GM23338 (cell line): ENCODE data around the gene AMOTL1. TPM values are rescaled to one million over a fixed set of nuclear protein-coding genes. Genes with fewer than 3 reads are reported as not detected.
"Not testable (repeated sequence)": the region's sequence is repeated elsewhere in the genome, so short reads cannot be mapped to it uniquely, and the experiment has no call there.

Experiments used
- ATAC-seq: fragments of 200-7000 bp; cut with Tn5 transposase; 3 replicates; pipeline ENCODE4 v1.9.1; 2020
- DNase-seq: peaks from one replicate; pipeline ENCODE4 v3.0.0-alpha.2; 2015; ENCODE audit warnings: low spot score
- H2AFZ ChIP-seq: fragments of 200-600 bp; sonication (generic); 2 replicates; pipeline ENCODE4 v1.8.0; 2016; ENCODE audit warnings: antibody characterized with exemption, mild to moderate bottlenecking, moderate library complexity
- H3F3A ChIP-seq: fragments of 200-600 bp; sonication (generic); replicated peaks from 2 replicates; pipeline ENCODE4 v1.8.0; 2017; ENCODE audit warnings: antibody characterized with exemption, mixed run types, low read depth
- H3K27ac ChIP-seq: fragments of 200-600 bp; sonication (generic); 2 replicates; pipeline ENCODE4 v1.6.1; 2016; ENCODE audit warnings: low read depth
- H3K27me3 ChIP-seq: fragments of 200-600 bp; sonication (generic); 2 replicates; pipeline ENCODE4 v1.8.0; 2016; ENCODE audit warnings: mild to moderate bottlenecking, mixed run types, moderate library complexity; ENCODE audit not compliant: insufficient read depth
- H3K36me3 ChIP-seq: fragments of 200-600 bp; sonication (generic); 2 replicates; pipeline ENCODE4 v1.8.0; 2016; ENCODE audit warnings: mild to moderate bottlenecking; ENCODE audit not compliant: insufficient read depth
- H3K4me1 ChIP-seq: fragments of 200-600 bp; sonication (generic); 2 replicates; pipeline ENCODE4 v1.8.0; 2016; ENCODE audit warnings: mild to moderate bottlenecking, moderate library complexity; ENCODE audit not compliant: insufficient read depth
- H3K4me2 ChIP-seq: fragments of 200-600 bp; sonication (generic); 2 replicates; pipeline ENCODE4 v1.7.1; 2017; ENCODE audit warnings: mixed run types
- H3K4me3 ChIP-seq: fragments of 200-600 bp; sonication (generic); 2 replicates; pipeline ENCODE4 v1.6.1; 2016; ENCODE audit warnings: mixed run types
- H3K79me2 ChIP-seq: fragments of 200-600 bp; sonication (generic); replicated peaks from 2 replicates; pipeline ENCODE4 v1.8.0; 2017; ENCODE audit warnings: mild to moderate bottlenecking; ENCODE audit not compliant: insufficient read depth
- H3K9me2 ChIP-seq: fragments of 200-600 bp; sonication (generic); 2 replicates; pipeline ENCODE4 v1.8.0; 2017; ENCODE audit not compliant: insufficient read depth
- H4K20me1 ChIP-seq: fragments of 200-600 bp; sonication (generic); replicated peaks from 2 replicates; pipeline ENCODE4 v1.8.0; 2017; ENCODE audit warnings: mild to moderate bottlenecking; ENCODE audit not compliant: insufficient read depth
- H3K27ac Mint-ChIP-seq: 2 replicates; pipeline ENCODE4 v1.8.0; 2020; ENCODE audit warnings: inconsistent platforms, mild to moderate bottlenecking, moderate library complexity, mixed read lengths
- H3K27me3 Mint-ChIP-seq: 3 replicates; pipeline ENCODE4 v1.8.0; 2022; ENCODE audit warnings: low read depth, mild to moderate bottlenecking, moderate library complexity, mixed read lengths, inconsistent platforms; ENCODE audit not compliant: insufficient read depth, poor library complexity
- H3K36me3 Mint-ChIP-seq: 3 replicates; pipeline ENCODE4 v1.8.0; 2021; ENCODE audit warnings: low read depth, mild to moderate bottlenecking, inconsistent platforms, moderate library complexity, mixed read lengths
- H3K4me1 Mint-ChIP-seq: 3 replicates; pipeline ENCODE4 v1.8.0; 2020; ENCODE audit warnings: mild to moderate bottlenecking, inconsistent platforms, mixed read lengths
- H3K4me3 Mint-ChIP-seq: 3 replicates; pipeline ENCODE4 v1.8.0; 2021; ENCODE audit warnings: moderate library complexity, mild to moderate bottlenecking, inconsistent platforms, mixed read lengths
- H3K9me3 Mint-ChIP-seq: 3 replicates; pipeline ENCODE4 v1.8.0; 2020; ENCODE audit warnings: moderate library complexity, mild to moderate bottlenecking, inconsistent platforms, mixed read lengths
- CREB1 ChIP-seq: fragments of 250-450 bp; sonication (Bioruptor Pico); IDR thresholded peaks from 2 replicates; pipeline ENCODE4 v1.5.0; 2020; ENCODE audit warnings: low read depth, mild to moderate bottlenecking, moderate library complexity
- EZH2 ChIP-seq: fragments of 200-600 bp; sonication (generic); IDR thresholded peaks from one replicate; pipeline ENCODE4 v1.8.0; 2017; ENCODE audit warnings: antibody characterized with exemption, mild to moderate bottlenecking, low read depth; ENCODE audit not compliant: unreplicated experiment
- EZH2phosphoT487 ChIP-seq: fragments of 200-600 bp; sonication (generic); IDR thresholded peaks from one replicate; pipeline ENCODE4 v1.8.1; 2018; ENCODE audit warnings: antibody characterized with exemption; ENCODE audit not compliant: unreplicated experiment
- JUNB ChIP-seq: IDR thresholded peaks from one replicate; pipeline ENCODE4 v1.6.1; 2016; ENCODE audit warnings: antibody characterized with exemption; ENCODE audit not compliant: unreplicated experiment
- NANOG ChIP-seq: IDR thresholded peaks from 2 replicates; pipeline ENCODE4 v1.6.1; 2016; ENCODE audit warnings: antibody characterized with exemption, borderline replicate concordance
- POLR2AphosphoS5 ChIP-seq: IDR thresholded peaks from 2 replicates; pipeline ENCODE4 v1.6.1; 2016; ENCODE audit warnings: antibody characterized with exemption, low read depth
- STAT1 ChIP-seq: IDR thresholded peaks from one replicate; pipeline ENCODE4 v1.6.1; 2016; ENCODE audit warnings: antibody characterized with exemption; ENCODE audit not compliant: unreplicated experiment
- ZNF114 ChIP-seq: fragments of 250-450 bp; sonication (Bioruptor Pico); IDR thresholded peaks from 2 replicates; pipeline ENCODE4 v1.5.0; 2020; ENCODE audit warnings: mild to moderate bottlenecking, moderate library complexity
- ZNF331 ChIP-seq: fragments of 250-450 bp; sonication (Bioruptor Pico); IDR thresholded peaks from 2 replicates; pipeline ENCODE4 v1.5.0; 2020; ENCODE audit warnings: low read depth, mild to moderate bottlenecking, moderate library complexity
- polyA plus RNA-seq: library from polyadenylated mRNA; unstranded; fragments of >200 nt; fragmentation: Nextera tagmentation; extraction: Ambion mirVana; gene quantifications from 2 replicates; pipeline ENCODE4 v1.2.1, GENCODE V29; 2016
- total RNA-seq: library from RNA; depleted of rRNA; stranded (reverse); fragments of >200 nt; shearing (Covaris generic); gene quantifications from 2 replicates; pipeline ENCODE4 v1.2.3, GENCODE V29; 2014
- TF ChIP-seq, protein P1 (sequence below): IDR thresholded peaks from 2 replicates; pipeline ENCODE4 v1.6.1; 2016; ENCODE audit warnings: antibody characterized with exemption
- TF ChIP-seq, protein P2 (sequence below): fragments of 250-450 bp; sonication (Bioruptor Pico); IDR thresholded peaks from 2 replicates; pipeline ENCODE4 v1.5.0; 2020; ENCODE audit warnings: mild to moderate bottlenecking, moderate library complexity

Gene AMOTL1
- total and polyA plus RNA-seq, 2 experiments from 2014 or later = 4.3 to 18.7 TPM

GRCh38 chr11:94790661-94791180 lies 22.6 kb downstream of the AMOTL1 start:
- no peaks in the 10 kb centered on the region for H3K9me2 ChIP-seq
- H3K36me3 ChIP-seq = no peaks in the 10 kb centered on the region
- peaks cover 40% of the 10 kb centered on the region for H3K4me1 Mint-ChIP-seq
- H2AFZ ChIP-seq = no peak overlapping the region
- no peak overlapping the region for H3K4me3 ChIP-seq
- no peaks in the 10 kb centered on the region for H3K27me3 Mint-ChIP-seq
- no peaks in the 10 kb centered on the region for H3K27me3 ChIP-seq
- TF ChIP-seq ZNF331 (CRISPR knock-in tag) = no peak
- H3K4me3 Mint-ChIP-seq = no peak overlapping the region
- peaks cover 2% of the 10 kb centered on the region for H3K4me1 ChIP-seq
- H3F3A ChIP-seq = no peaks in the 10 kb centered on the region
- peaks cover 9% of the 10 kb centered on the region; the same call in 2 of the 3 replicates for H3K36me3 Mint-ChIP-seq
- H4K20me1 ChIP-seq = peaks cover 14% of the 10 kb centered on the region
- DNase-seq (no peak), ATAC-seq (no peak)
- no peak overlapping the region for H3K27ac Mint-ChIP-seq
- H3K27ac ChIP-seq = no peak overlapping the region
- no peak overlapping the region for H3K4me2 ChIP-seq
- H3K9me3 Mint-ChIP-seq = no peaks in the 10 kb centered on the region
- H3K79me2 ChIP-seq = peaks cover 71% of the 10 kb centered on the region

- no peak overlapping the region for H3K4me3 ChIP-seq
- TF ChIP-seq JUNB = no peak
- no peak for TF ChIP-seq EZH2phosphoT487
- TF ChIP-seq, protein P1, sequence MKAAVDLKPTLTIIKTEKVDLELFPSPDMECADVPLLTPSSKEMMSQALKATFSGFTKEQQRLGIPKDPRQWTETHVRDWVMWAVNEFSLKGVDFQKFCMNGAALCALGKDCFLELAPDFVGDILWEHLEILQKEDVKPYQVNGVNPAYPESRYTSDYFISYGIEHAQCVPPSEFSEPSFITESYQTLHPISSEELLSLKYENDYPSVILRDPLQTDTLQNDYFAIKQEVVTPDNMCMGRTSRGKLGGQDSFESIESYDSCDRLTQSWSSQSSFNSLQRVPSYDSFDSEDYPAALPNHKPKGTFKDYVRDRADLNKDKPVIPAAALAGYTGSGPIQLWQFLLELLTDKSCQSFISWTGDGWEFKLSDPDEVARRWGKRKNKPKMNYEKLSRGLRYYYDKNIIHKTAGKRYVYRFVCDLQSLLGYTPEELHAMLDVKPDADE = no peak
- no peak for TF ChIP-seq NANOG
- TF ChIP-seq ZNF331 (CRISPR knock-in tag) = no peak
- TF ChIP-seq STAT1 = no peak
- no peak for TF ChIP-seq ZNF114 (CRISPR knock-in tag)
- no peak for TF ChIP-seq CREB1 (CRISPR knock-in tag)
- TF ChIP-seq, protein P2, sequence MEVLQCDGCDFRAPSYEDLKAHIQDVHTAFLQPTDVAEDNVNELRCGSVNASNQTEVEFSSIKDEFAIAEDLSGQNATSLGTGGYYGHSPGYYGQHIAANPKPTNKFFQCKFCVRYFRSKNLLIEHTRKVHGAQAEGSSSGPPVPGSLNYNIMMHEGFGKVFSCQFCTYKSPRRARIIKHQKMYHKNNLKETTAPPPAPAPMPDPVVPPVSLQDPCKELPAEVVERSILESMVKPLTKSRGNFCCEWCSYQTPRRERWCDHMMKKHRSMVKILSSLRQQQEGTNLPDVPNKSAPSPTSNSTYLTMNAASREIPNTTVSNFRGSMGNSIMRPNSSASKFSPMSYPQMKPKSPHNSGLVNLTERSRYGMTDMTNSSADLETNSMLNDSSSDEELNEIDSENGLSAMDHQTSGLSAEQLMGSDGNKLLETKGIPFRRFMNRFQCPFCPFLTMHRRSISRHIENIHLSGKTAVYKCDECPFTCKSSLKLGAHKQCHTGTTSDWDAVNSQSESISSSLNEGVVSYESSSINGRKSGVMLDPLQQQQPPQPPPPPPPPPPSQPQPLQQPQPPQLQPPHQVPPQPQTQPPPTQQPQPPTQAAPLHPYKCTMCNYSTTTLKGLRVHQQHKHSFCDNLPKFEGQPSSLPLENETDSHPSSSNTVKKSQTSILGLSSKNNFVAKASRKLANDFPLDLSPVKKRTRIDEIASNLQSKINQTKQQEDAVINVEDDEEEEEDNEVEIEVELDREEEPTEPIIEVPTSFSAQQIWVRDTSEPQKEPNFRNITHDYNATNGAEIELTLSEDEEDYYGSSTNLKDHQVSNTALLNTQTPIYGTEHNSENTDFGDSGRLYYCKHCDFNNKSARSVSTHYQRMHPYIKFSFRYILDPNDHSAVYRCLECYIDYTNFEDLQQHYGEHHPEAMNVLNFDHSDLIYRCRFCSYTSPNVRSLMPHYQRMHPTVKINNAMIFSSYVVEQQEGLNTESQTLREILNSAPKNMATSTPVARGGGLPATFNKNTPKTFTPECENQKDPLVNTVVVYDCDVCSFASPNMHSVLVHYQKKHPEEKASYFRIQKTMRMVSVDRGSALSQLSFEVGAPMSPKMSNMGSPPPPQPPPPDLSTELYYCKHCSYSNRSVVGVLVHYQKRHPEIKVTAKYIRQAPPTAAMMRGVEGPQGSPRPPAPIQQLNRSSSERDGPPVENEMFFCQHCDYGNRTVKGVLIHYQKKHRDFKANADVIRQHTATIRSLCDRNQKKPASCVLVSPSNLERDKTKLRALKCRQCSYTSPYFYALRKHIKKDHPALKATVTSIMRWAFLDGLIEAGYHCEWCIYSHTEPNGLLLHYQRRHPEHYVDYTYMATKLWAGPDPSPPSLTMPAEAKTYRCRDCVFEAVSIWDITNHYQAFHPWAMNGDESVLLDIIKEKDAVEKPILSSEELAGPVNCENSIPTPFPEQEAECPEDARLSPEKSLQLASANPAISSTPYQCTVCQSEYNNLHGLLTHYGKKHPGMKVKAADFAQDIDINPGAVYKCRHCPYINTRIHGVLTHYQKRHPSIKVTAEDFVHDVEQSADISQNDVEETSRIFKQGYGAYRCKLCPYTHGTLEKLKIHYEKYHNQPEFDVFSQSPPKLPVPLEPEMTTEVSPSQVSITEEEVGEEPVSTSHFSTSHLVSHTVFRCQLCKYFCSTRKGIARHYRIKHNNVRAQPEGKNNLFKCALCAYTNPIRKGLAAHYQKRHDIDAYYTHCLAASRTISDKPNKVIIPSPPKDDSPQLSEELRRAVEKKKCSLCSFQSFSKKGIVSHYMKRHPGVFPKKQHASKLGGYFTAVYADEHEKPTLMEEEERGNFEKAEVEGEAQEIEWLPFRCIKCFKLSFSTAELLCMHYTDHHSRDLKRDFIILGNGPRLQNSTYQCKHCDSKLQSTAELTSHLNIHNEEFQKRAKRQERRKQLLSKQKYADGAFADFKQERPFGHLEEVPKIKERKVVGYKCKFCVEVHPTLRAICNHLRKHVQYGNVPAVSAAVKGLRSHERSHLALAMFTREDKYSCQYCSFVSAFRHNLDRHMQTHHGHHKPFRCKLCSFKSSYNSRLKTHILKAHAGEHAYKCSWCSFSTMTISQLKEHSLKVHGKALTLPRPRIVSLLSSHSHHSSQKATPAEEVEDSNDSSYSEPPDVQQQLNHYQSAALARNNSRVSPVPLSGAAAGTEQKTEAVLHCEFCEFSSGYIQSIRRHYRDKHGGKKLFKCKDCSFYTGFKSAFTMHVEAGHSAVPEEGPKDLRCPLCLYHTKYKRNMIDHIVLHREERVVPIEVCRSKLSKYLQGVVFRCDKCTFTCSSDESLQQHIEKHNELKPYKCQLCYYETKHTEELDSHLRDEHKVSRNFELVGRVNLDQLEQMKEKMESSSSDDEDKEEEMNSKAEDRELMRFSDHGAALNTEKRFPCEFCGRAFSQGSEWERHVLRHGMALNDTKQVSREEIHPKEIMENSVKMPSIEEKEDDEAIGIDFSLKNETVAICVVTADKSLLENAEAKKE = no peak
- TF ChIP-seq POLR2AphosphoS5 = no peak
- no peak for TF ChIP-seq EZH2
- DNase-seq = no peak
- Mint-ChIP-seq H3K4me3 (no peak overlapping the region), H3K4me1 (peaks cover 39% of the 10 kb centered on the region), H3K9me3 (no peaks in the 10 kb centered on the region), H3K27ac (no peak overlapping the region), H3K36me3 (peaks cover 9% of the 10 kb centered on the region; the same call in 2 of the 3 replicates), H3K27me3 (no peaks in the 10 kb centered on the region)
- peaks cover 73% of the 10 kb centered on the region for H3K79me2 ChIP-seq
- H2AFZ ChIP-seq = no peak overlapping the region
- peaks cover 19% of the 10 kb centered on the region for H4K20me1 ChIP-seq
- H3K9me2 ChIP-seq = no peaks in the 10 kb centered on the region
- H3K27ac ChIP-seq = no peak overlapping the region
- H3K36me3 ChIP-seq = no peaks in the 10 kb centered on the region
- H3K27me3 ChIP-seq = no peaks in the 10 kb centered on the region
- no peaks in the 10 kb centered on the region; the same call in 1 of the 2 replicates for H3K4me1 ChIP-seq
- no peak for ATAC-seq
- H3K4me2 ChIP-seq = no peak overlapping the region
- no peaks in the 10 kb centered on the region for H3F3A ChIP-seq
Observed at GRCh38 chr11:94791216-94791889, 23.2 kb downstream of the AMOTL1 start.

DNA sequence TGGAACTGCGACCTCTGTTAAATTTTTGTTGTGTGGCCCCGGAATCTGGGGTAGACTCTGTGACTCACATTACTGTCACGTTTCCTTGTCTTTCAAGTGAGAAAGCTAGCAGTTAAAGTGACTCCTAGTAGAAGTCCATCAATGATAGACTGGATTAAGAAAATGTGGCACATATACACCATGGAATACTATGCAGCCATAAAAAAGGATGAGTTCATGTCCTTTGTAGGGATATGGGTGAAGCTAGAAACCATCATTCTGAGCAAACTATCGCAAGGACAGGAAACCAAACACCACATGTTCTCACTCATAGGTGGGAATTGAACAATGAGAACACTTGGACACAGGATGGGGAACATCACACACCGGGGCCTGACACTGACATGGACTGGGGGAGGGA lies 23.8 kb downstream of the AMOTL1 start:
- H3K9me3 Mint-ChIP-seq, H3K4me3 Mint-ChIP-seq, H3K36me3 ChIP-seq, DNase-seq, H3K27ac Mint-ChIP-seq, H3K36me3 Mint-ChIP-seq, H2AFZ ChIP-seq, H3K9me2 ChIP-seq, H3K27me3 ChIP-seq, H3K4me3 ChIP-seq, H3K4me1 ChIP-seq, H3K27ac ChIP-seq, H3K27me3 Mint-ChIP-seq, H3F3A ChIP-seq, ATAC-seq, H3K4me2 ChIP-seq: not testable (repeated sequence)
- Histone ChIP-seq H3K79me2 (peaks cover 71% of the 10 kb centered on the region), H4K20me1 (peaks cover 19% of the 10 kb centered on the region)
- H3K4me1 Mint-ChIP-seq = peaks cover 39% of the 10 kb centered on the region
